HG03159 (cell line): Measurements from ENCODE around the gene NR3C1.
A peak's percentile ranks its signal among the peaks of the same experiment; 100 is the strongest.

ENCODE experiments used
- ATAC-seq: cut with Tn5 transposase; IDR thresholded peaks from one replicate; pipeline ENCODE4 v1.9.1; 2021; ENCODE audit warnings: mild to moderate bottlenecking, moderate library complexity; ENCODE audit not compliant: unreplicated experiment

Gene NR3C1

GRCh38 chr5:143399616-143400540 is 3.6 kb downstream of the NR3C1 start:
- ATAC-seq, result no peak

DNA sequence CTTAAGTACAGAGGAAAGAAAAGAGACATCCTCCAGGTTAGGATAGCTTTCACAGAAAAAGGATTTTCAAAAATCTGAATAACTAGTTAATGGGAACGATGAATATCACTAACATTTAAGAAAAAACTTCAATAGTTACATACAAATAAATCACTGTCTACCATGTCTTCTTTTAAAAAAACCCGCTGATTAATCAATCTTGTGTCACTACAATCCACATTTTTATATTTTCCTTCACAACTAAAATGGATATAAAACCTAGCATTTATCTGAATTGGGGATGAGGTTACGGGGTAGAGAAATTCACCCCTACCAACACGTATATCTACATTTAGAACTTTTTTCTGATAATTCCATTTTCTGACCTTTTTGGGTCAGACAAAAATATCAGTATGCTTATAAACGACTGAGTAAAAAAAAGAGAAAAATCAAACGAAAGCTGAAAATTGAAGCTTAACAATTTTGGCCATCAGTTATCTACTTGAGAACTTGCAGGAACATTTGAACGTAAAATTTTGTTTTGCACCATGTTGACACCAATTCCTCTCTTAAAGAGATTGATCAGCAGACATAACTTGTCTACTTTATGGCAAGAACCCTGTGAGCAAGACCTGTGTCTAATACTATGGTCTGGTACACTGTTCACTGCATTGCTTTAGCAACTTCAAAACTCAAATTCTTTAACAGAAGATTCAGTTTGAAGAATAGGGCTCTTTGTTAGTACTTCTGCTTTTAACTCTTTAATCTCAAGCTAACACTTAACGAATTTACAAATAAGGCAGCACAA is 4.8 kb downstream of the NR3C1 start:
- ATAC-seq, result no peak

- ATAC-seq, result no peak
These were observed 5.5 kb downstream of the NR3C1 start for GRCh38 chr5:143398053-143398355.

- ATAC-seq, result no peak
These were observed 6.0 kb downstream of the NR3C1 start for GRCh38 chr5:143397302-143398052.

- peak; percentile 24 for ATAC-seq
These were observed 7.0 kb downstream of the NR3C1 start for GRCh38 chr5:143396353-143396940.

DNA sequence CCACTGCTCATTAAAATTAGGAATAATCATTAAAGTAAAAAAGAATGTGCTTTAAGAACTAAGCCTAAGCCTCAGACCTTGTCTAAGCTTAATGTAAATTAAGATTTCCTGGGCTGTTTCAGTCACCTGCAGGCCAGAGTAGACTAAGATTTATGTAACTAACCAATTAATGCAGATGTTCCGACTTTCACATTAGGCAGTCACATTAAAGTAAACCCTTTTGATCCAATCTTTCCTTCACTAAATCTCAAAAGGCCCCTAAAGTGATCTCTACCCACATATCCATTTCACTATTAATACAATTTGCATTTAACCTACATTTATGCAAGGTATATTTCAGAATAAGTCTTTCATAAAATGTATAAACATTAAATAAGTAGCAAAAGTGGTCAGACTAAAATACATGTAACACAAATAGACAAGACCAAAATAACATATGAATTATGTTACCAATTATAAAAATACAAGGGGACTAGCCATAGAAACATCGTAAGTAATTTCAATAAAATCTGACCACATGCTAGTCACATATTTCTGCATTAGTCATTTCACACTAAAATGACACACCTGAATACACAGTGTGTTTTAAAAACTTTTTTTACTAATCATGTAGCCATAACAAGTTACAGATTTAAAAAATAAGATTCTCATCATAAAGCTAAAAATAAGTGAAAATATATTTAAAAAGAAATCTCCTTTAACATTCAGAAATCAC is 7.7 kb downstream of the NR3C1 start:
- peak; percentile 70 for ATAC-seq

DNA sequence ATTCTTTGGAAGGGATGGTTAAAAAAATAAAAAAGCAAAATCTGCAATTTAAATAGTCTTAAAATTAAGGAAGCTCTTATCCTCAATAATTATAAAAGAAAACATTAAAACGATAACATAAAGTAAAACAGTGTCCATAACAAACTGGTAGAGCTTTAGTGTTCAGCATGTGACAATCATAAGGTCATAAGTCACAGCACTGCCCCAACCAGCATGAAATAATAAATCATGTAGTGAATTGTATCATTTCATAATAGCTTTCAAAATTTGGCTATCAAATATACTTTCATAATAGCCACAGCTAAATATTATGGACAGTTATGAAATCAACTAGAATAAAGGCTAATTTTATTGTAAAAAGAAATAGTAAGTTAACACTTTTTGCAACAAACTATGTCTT is 10.0 kb downstream of the NR3C1 start:
- no peak for ATAC-seq

DNA sequence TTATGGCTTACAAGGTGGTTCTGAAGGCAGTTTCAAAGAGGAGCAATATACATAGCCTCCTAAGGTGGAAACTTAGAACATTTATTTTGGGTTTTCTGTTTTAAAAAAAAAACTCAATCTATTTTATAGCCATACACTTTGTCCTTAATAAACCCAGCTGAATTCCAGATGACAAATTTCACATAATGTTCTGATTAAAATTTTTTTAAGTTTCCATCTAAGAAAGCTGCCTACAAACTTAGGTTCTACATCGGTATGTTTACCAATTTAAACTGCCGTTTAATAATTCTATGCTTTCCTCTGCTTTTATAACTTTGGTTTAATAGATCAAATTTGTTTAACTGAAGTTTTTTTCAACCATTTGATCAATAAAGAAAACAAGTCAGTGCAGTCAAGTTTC is 12.5 kb downstream of the NR3C1 start:
- no peak for ATAC-seq

GRCh38 chr5:143390258-143390657 is 13.2 kb downstream of the NR3C1 start:
- no peak for ATAC-seq

DNA sequence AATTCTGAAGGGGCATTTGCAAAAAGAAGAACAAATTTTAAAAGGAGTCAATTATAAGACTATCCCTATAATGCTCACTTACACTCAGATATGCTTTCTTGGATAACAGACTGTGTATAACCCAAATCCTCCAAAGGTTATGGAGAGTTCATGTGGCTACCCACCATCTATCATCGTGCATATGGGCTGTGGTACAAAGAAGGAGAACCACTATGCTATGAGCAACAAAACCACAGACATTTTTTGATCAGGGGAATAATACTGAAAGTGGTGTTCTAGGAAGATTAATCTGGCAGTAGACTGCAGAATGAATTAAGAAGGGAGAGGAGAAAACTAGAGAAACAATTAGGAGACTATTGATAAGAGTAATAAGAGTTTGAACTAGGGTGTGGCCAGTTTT is 16.8 kb downstream of the NR3C1 start:
- no peak for ATAC-seq

DNA sequence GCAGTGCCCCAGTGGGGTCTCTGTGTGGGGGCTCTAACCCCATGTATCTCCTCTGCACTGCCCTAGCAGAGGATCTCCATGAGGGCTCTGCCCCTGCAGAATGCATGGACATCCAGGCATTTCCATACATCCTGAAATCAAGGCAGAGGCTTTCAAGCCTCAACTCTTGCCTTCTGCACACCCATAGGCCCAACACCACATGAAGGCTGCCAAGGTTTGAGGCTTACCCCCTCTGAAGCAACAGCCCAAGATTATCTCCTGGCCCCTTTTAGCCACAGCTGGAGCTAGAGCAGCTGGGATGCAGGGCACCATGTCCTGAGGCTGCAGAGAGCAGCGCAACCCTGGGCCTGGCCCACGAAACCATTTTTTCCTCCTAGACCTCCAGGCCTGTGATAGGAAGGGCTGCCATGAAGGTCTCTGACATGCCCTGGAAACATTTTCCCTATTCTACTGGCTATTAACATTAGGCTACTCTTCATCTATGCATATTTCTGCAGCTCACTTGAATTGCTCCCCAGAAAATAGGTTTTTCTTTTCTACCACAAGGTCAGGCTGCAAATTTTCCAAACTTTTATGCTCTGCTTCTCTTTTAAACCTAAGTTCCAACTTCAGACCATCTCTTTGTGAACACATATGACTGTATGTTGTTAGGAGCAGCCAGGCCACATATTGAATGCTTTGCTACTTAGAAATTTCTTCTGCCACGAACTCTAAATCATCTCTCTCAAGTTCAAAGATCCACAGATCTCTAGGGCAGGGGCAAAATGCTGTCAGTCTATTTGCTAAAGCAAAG is 18.4 kb downstream of the NR3C1 start:
- no peak for ATAC-seq

GRCh38 chr5:143383988-143384387 is 19.5 kb downstream of the NR3C1 start:
- ATAC-seq, result no peak

- ATAC-seq, result no peak
These were observed 23.9 kb downstream of the NR3C1 start for GRCh38 chr5:143379606-143380005.

GRCh38 chr5:143376911-143377813 is 26.3 kb downstream of the NR3C1 start:
- ATAC-seq, result no peak

DNA sequence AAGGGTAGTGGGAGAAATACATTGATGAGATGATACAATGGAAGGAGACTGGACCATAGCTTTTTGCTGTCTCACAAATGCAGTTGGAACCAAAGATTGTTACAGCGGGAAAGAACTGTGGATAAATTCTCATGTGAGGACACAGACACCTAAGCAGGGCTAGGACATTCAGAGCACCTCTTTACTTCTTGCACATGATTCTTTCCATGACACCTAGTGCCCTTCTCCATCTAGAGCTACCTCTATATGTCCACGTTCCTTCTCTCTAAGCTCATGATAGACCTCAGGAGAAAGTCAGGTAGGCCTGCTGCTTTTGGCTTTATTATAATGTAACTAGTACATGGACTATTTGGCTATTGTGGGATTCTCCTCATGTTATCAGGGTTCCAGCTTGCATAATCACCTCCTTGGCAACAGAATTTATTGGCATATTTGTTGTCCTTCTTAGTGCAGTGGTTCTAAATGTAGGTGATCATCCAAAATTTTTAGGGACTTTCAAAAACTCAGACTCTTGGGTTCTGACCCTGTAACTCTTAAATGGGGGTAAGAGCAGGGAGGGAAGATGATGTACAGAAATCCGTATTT is 27.2 kb downstream of the NR3C1 start:
- no peak for ATAC-seq

- ATAC-seq, result no peak
These were observed 28.8 kb downstream of the NR3C1 start for GRCh38 chr5:143374496-143375217.

DNA sequence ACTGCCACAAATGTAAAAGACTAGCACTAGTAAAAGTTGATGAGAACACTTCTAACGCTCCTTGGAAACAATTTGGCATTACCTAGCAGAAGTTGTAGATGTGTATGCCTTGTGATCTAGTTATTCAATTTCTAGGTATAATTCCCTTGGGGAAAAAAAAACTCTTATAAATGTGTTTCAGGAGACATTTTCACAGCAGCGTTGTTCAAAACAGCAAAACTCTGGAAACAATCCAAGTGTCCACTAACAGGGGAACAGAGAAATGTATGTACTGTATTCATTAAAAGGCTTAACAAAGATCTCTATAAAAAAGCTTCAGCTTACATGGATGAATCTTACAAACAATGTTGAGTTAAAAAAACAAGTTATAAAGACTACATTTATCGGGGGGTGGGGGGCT is 30.4 kb downstream of the NR3C1 start:
- no peak for ATAC-seq
